Mononuclear cell (primary cell): ENCODE data around the gene CLEC4F. TPM values are rescaled to one million over a fixed set of nuclear protein-coding genes. Genes with fewer than 3 reads are reported as not detected.

Source experiments
- H3K27me3 ChIP-seq: 2 replicates; pipeline ENCODE4 v1.6.0; 2011; ENCODE audit warnings: low read length, control low read depth; ENCODE audit not compliant: insufficient read depth
- H3K4me1 ChIP-seq: 2 replicates; pipeline ENCODE4 v1.5.1; 2011; ENCODE audit warnings: mild to moderate bottlenecking, low read length, control low read depth; ENCODE audit not compliant: insufficient read depth
- H3K4me3 ChIP-seq: 2 replicates; pipeline ENCODE4 v1.5.1; 2011; ENCODE audit warnings: mild to moderate bottlenecking, low read length, moderate library complexity
- H3K9me3 ChIP-seq: 2 replicates; pipeline ENCODE4 v1.5.1; 2011; ENCODE audit warnings: low read depth, mild to moderate bottlenecking, control low read depth, low read length
- total RNA-seq: library from RNA; depleted of rRNA; stranded (reverse); fragments of >200 nt; gene quantifications from one replicate; pipeline ENCODE4 v1.2.3, GENCODE V29; 2012

The CLEC4F gene
- 0.21 TPM for total RNA-seq

GRCh38 chr2:70820499-70820898 is at the start of gene CLEC4F:
Gene CLEC4F, minus strand, starts transcription at chr2:70820599. Its CDS starts 76 bp downstream, at chr2:70820523.
- peaks cover 12% of the 10 kb centered on the region for H3K4me1 ChIP-seq
- no peaks in the 10 kb centered on the region for H3K9me3 ChIP-seq
- H3K4me3 ChIP-seq, result no peak within 1 kb of the TSS
- no peaks in the 10 kb centered on the region for H3K27me3 ChIP-seq

- Histone ChIP-seq H3K9me3 (no peaks in the 10 kb centered on the region), H3K27me3 (peaks cover 23% of the 10 kb centered on the region), H3K4me3 (no peak overlapping the region), H3K4me1 (peaks cover 9% of the 10 kb centered on the region)
Measured at GRCh38 chr2:70868970-70869369, 48.6 kb upstream of the CLEC4F start.

GRCh38 chr2:70861777-70862625 is 41.6 kb upstream of the CLEC4F start:
- H3K9me3 ChIP-seq, result no peaks in the 10 kb centered on the region
- peaks cover 41% of the 10 kb centered on the region for H3K27me3 ChIP-seq
- no peak overlapping the region for H3K4me3 ChIP-seq
- H3K4me1 ChIP-seq, result peaks cover 8% of the 10 kb centered on the region

- no peak overlapping the region for H3K4me3 ChIP-seq
- no peaks in the 10 kb centered on the region for H3K9me3 ChIP-seq
Measured at GRCh38 chr2:70855667-70856066, 35.3 kb upstream of the CLEC4F start.

GRCh38 chr2:70854411-70854810 is 34.0 kb upstream of the CLEC4F start:
- H3K27me3 ChIP-seq, result peaks cover 6% of the 10 kb centered on the region
- peaks cover 46% of the 10 kb centered on the region for H3K4me1 ChIP-seq
- no peaks in the 10 kb centered on the region for H3K9me3 ChIP-seq
- no peak overlapping the region for H3K4me3 ChIP-seq

More at GRCh38 chr2:70855667-70856066, 35.3 kb upstream of the CLEC4F start:
- Histone ChIP-seq H3K4me1 (peaks cover 43% of the 10 kb centered on the region), H3K27me3 (peaks cover 16% of the 10 kb centered on the region)

- no peak overlapping the region for H3K4me3 ChIP-seq
Measured at GRCh38 chr2:70852824-70853223, 32.4 kb upstream of the CLEC4F start.

GRCh38 chr2:70851704-70852103 is 31.3 kb upstream of the CLEC4F start:
- H3K4me3 ChIP-seq, result no peak overlapping the region

More at GRCh38 chr2:70852824-70853223, 32.4 kb upstream of the CLEC4F start:
- H3K9me3 ChIP-seq, result no peaks in the 10 kb centered on the region
- H3K27me3 ChIP-seq, result no peaks in the 10 kb centered on the region
- peaks cover 46% of the 10 kb centered on the region for H3K4me1 ChIP-seq

GRCh38 chr2:70850925-70851324 is 30.5 kb upstream of the CLEC4F start:
- no peak overlapping the region for H3K4me3 ChIP-seq
- H3K9me3 ChIP-seq, result no peaks in the 10 kb centered on the region
- no peaks in the 10 kb centered on the region for H3K27me3 ChIP-seq
- H3K4me1 ChIP-seq, result peaks cover 44% of the 10 kb centered on the region

More at GRCh38 chr2:70851704-70852103, 31.3 kb upstream of the CLEC4F start:
- Histone ChIP-seq H3K27me3 (no peaks in the 10 kb centered on the region), H3K9me3 (no peaks in the 10 kb centered on the region), H3K4me1 (peaks cover 46% of the 10 kb centered on the region)

GRCh38 chr2:70842401-70842800 is 22.0 kb upstream of the CLEC4F start:
- Histone ChIP-seq H3K4me3 (no peak overlapping the region), H3K9me3 (no peaks in the 10 kb centered on the region), H3K4me1 (peaks cover 12% of the 10 kb centered on the region), H3K27me3 (no peaks in the 10 kb centered on the region)

GRCh38 chr2:70837980-70838925 is 17.9 kb upstream of the CLEC4F start:
- Histone ChIP-seq H3K4me3 (no peak overlapping the region), H3K27me3 (no peaks in the 10 kb centered on the region), H3K4me1 (peaks cover 24% of the 10 kb centered on the region), H3K9me3 (no peaks in the 10 kb centered on the region)

GRCh38 chr2:70835643-70836042 is 15.2 kb upstream of the CLEC4F start, which contains the start of gene CD207:
Gene CD207, minus strand, starts transcription at chr2:70835816. Its CDS starts 40 bp downstream, at chr2:70835776.
- peaks cover 38% of the 10 kb centered on the region for H3K4me1 ChIP-seq
- H3K9me3 ChIP-seq, result no peaks in the 10 kb centered on the region
- no peaks in the 10 kb centered on the region for H3K27me3 ChIP-seq
- H3K4me3 ChIP-seq, result no peak within 1 kb of the TSS

- Histone ChIP-seq H3K27me3 (no peaks in the 10 kb centered on the region), H3K4me1 (peaks cover 38% of the 10 kb centered on the region), H3K4me3 (no peak overlapping the region), H3K9me3 (no peaks in the 10 kb centered on the region)
Measured at GRCh38 chr2:70834881-70835280, 14.5 kb upstream of the CLEC4F start.

- no peaks in the 10 kb centered on the region for H3K9me3 ChIP-seq
- no peaks in the 10 kb centered on the region for H3K27me3 ChIP-seq
- peaks cover 38% of the 10 kb centered on the region for H3K4me1 ChIP-seq
- no peak overlapping the region for H3K4me3 ChIP-seq
Measured at GRCh38 chr2:70834106-70834505, 13.7 kb upstream of the CLEC4F start.

GRCh38 chr2:70833246-70833645 is 12.8 kb upstream of the CLEC4F start:
- Histone ChIP-seq H3K27me3 (no peaks in the 10 kb centered on the region), H3K9me3 (no peaks in the 10 kb centered on the region), H3K4me3 (no peak overlapping the region), H3K4me1 (peaks cover 31% of the 10 kb centered on the region)

GRCh38 chr2:70832386-70832785 is 12.0 kb upstream of the CLEC4F start:
- Histone ChIP-seq H3K4me3 (no peak overlapping the region), H3K4me1 (peaks cover 29% of the 10 kb centered on the region), H3K9me3 (no peaks in the 10 kb centered on the region), H3K27me3 (no peaks in the 10 kb centered on the region)
